Ectodermal cell (in vitro differentiated cells): ENCODE results near the gene PCDH1.

ENCODE experiments used
- H3K27ac ChIP-seq: 2 replicates; pipeline ENCODE4 v1.7.0; 2013; ENCODE audit warnings: mild to moderate bottlenecking, low read depth, low read length; ENCODE audit not compliant: insufficient read depth, poor library complexity, severe bottlenecking
- H3K27me3 ChIP-seq: 2 replicates; pipeline ENCODE4 v1.7.0; 2013; ENCODE audit warnings: mild to moderate bottlenecking, low read length; ENCODE audit not compliant: insufficient read depth, control insufficient read depth, poor library complexity, severe bottlenecking
- H3K36me3 ChIP-seq: one replicate; pipeline ENCODE4 v1.7.0; 2013; ENCODE audit warnings: low read length; ENCODE audit not compliant: control insufficient read depth, insufficient read depth
- H3K4me1 ChIP-seq: one replicate; pipeline ENCODE4 v1.7.0; 2013; ENCODE audit warnings: low read length; ENCODE audit not compliant: control insufficient read depth, insufficient read depth
- H3K4me3 ChIP-seq: 2 replicates; pipeline ENCODE4 v1.7.0; 2013; ENCODE audit warnings: low read depth, low read length, control low read depth; ENCODE audit not compliant: insufficient read depth
- H3K9me3 ChIP-seq: 2 replicates; pipeline ENCODE4 v1.7.0; 2013; ENCODE audit warnings: mild to moderate bottlenecking, low read length, moderate library complexity; ENCODE audit not compliant: control insufficient read depth
- WGBS, 2 experiments: methylation state at CpG; one replicate each; pipeline ENCODE4 v1.1.7; 2013; ENCODE audit warnings: missing lambda C conversion rate in 2 of 2; 5-methylcytosine and 5-hydroxymethylcytosine counted together

The PCDH1 gene

GRCh38 chr5:141867139-141867538 is 11.1 kb downstream of the PCDH1 start:
- Histone ChIP-seq H3K4me3 (no peak overlapping the region), H3K9me3 (no peaks in the 10 kb centered on the region), H3K36me3 (peaks cover 7% of the 10 kb centered on the region), H3K27me3 (no peaks in the 10 kb centered on the region), H3K27ac (no peak overlapping the region), H3K4me1 (peaks cover 9% of the 10 kb centered on the region)
- 94 to 99% methylated on average over 4 to 5 of the region's 5 CpGs for WGBS, 2 experiments

DNA sequence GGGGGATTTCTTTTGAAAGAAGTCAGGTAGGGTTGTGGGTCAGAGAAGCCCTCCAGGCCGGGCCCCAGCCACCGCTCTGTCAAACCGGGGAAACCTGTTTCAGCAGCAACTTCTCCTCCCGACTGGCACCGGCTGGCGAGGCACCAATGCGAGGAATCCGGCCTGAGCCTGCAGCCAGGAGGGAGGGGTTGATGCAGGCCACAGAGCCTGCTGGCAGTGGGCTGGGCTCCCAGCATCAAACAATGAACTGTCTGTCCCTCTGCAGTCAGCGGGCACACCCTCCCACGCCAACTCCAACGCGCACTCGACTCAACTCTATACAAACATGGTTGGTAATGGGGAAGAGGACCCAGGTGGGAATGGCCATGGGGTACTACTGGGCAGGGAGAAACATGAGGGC is 12.1 kb downstream of the PCDH1 start:
- Histone ChIP-seq H3K4me3 (no peak overlapping the region), H3K9me3 (no peaks in the 10 kb centered on the region), H3K36me3 (peaks cover 7% of the 10 kb centered on the region), H3K27ac (no peak overlapping the region), H3K4me1 (peaks cover 8% of the 10 kb centered on the region), H3K27me3 (no peaks in the 10 kb centered on the region)
- 94 to 95% methylated on average over 13 of the region's 13 CpGs for WGBS, 2 experiments

- 94 to 97% methylated on average over 2 of the region's 2 CpGs for WGBS, 2 experiments
- Histone ChIP-seq H3K27ac (no peak overlapping the region), H3K9me3 (no peaks in the 10 kb centered on the region), H3K27me3 (no peaks in the 10 kb centered on the region), H3K36me3 (peaks cover 7% of the 10 kb centered on the region), H3K4me3 (no peak overlapping the region), H3K4me1 (peaks cover 5% of the 10 kb centered on the region)
Measured at GRCh38 chr5:141865406-141865805, 12.8 kb downstream of the PCDH1 start.

DNA sequence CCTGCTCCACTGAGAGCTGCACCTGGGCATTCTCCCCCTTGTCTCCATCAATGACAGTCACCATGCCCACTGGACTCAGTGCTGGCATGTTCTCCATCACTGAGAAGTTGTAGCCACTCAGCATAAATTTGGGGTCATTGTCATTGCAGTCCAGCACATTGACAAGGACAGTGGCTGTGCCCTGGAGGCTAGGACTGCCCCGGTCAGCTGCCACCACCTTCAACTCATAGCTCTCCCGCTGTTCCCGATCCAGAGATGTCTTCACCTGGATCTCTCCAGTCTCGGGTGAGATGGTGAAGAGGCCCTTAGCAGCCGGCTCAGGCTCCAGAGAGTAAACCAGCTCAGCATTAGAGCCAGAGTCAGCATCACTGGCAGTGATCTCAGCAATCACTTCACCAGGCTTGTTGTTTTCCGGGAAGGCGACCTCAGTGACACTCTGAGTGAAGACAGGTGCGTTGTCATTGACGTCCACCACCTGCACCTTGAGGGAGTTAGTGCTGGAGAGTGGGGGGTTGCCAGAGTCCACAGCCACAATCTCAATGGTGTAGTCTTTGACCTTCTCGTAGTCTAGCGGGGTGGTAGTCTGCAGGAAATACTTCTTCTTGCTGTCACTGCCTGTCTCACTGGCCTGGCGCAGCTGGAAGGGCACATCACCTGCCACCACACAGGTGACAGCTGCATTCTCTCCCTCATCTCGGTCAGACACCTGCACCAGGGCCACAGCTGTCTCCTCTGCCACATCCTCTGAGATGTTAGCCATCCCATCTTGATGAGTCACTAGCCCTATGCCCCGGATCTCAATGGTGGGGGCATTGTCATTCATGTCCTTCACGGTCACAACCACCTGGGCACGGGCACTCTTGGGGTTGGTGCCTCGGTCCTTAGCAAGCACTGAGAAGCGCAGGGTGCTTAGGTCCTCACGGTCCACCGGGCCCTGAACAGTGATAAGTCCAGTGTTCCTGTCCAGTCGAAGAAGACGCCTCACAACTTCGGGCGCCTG is 13.5 kb downstream of the PCDH1 start:
- Histone ChIP-seq H3K4me1 (no peaks in the 10 kb centered on the region), H3K27me3 (no peaks in the 10 kb centered on the region), H3K4me3 (no peak overlapping the region), H3K9me3 (no peaks in the 10 kb centered on the region), H3K27ac (no peak overlapping the region), H3K36me3 (peaks cover 7% of the 10 kb centered on the region)
- 95% methylated on average over 24 of the region's 24 CpGs for WGBS, 2 experiments

DNA sequence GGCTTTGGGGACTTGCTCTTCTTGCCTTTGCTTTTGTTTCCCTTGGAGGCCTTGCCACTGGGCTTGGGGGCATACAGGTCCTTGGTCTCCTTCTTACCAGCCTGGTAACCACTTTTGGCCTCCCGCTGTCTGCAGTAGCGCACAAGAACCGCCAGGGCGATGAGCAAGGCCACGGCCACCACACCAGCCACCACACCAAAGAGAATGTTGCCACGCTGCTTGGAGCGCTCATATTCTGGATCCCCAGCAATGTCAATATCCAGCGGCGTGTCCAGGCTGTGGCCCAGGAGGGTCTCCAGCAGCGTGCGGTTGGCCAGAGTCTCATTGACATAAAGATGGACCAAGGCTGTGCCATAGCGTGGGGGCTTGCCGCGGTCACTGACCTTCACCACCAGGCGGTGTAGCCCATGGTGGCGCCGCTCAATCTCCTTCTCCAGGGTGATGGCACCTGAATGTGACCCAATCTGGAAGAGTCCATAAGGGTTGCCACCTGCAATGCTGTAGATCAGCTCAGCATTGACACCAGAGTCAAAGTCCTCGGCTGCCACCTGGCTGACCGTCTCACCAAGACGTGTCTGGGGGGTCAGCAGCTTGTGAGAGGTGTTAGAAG is 14.5 kb downstream of the PCDH1 start:
- no peaks in the 10 kb centered on the region for H3K27me3 ChIP-seq
- 96 to 97% methylated on average over 20 of the region's 20 CpGs for WGBS, 2 experiments
- peaks cover 7% of the 10 kb centered on the region for H3K4me1 ChIP-seq
- peaks cover 7% of the 10 kb centered on the region for H3K36me3 ChIP-seq
- no peaks in the 10 kb centered on the region for H3K9me3 ChIP-seq
- H3K4me3 ChIP-seq = no peak overlapping the region
- no peak overlapping the region for H3K27ac ChIP-seq

DNA sequence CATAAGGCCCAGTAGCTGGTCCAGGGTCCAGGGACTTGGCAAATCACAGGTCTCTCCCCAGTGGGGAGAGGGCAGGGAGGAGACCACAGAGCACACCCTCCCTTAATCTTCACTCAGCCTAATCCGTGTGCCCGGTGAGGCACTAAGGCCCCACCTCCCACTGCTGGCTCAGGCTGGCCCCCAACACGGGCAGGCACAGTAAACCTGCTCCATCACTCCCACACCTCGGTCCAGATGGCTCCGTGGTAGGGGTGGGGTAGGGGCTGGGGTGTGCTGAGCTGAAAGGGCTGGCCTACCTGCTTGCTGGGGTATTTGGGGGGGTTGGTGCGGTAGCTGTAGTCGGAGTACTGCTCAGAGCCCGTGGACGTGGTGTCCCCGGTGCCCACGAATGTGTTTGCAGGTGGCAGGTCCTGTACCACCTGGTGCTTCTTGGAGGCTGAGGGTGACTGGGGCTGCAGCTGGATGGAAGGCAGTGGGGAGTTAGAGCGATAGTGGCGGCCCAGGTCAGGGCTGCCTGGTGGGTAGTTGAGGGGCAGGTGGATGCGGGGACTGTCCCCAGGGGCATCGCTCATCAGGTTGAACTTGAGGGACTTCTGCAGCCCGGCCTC is 15.2 kb downstream of the PCDH1 start:
- no peaks in the 10 kb centered on the region for H3K9me3 ChIP-seq
- no peaks in the 10 kb centered on the region for H3K27me3 ChIP-seq
- H3K4me1 ChIP-seq = peaks cover 13% of the 10 kb centered on the region
- H3K4me3 ChIP-seq = no peak overlapping the region
- no peak overlapping the region for H3K27ac ChIP-seq
- 94 to 95% methylated on average over 16 of the region's 16 CpGs for WGBS, 2 experiments
- peaks cover 5% of the 10 kb centered on the region for H3K36me3 ChIP-seq

DNA sequence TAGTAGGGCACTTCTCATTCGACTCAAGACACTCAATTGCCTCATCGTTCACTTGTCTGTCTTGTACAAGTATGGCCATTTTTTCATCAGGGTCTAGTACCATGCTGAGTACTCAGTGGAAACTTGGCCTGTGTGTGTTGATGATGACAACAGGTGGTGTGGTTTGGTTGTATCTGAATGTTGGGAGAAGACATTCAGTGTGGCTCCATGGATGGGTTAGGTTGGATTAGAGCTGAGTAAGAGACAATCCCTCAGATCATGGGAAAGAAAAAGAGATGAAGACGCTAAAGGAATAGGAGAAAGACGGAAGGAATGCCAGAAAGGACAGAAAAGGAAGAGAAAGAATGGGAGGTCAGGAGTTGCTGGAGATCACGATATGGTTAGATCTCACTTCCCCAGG is 17.0 kb downstream of the PCDH1 start:
- Histone ChIP-seq H3K4me3 (no peak overlapping the region), H3K27me3 (no peaks in the 10 kb centered on the region), H3K9me3 (no peaks in the 10 kb centered on the region), H3K4me1 (peaks cover 21% of the 10 kb centered on the region), H3K27ac (no peak overlapping the region), H3K36me3 (peaks cover 5% of the 10 kb centered on the region)
- WGBS, 2 experiments = 93% methylated on average over 5 of the region's 5 CpGs

GRCh38 chr5:141858079-141858765 is 20.0 kb downstream of the PCDH1 start:
- no peak overlapping the region for H3K4me3 ChIP-seq
- 29 to 31% methylated on average over 4 to 5 of the region's 5 CpGs for WGBS, 2 experiments
- no peaks in the 10 kb centered on the region for H3K9me3 ChIP-seq
- no peaks in the 10 kb centered on the region for H3K27me3 ChIP-seq
- H3K36me3 ChIP-seq = no peaks in the 10 kb centered on the region
- H3K27ac ChIP-seq = no peak overlapping the region
- peaks cover 25% of the 10 kb centered on the region for H3K4me1 ChIP-seq

GRCh38 chr5:141857226-141857625 is 21.0 kb downstream of the PCDH1 start:
- H3K27ac ChIP-seq = no peak overlapping the region
- no peaks in the 10 kb centered on the region for H3K9me3 ChIP-seq
- 94 to 97% methylated on average over 12 of the region's 12 CpGs for WGBS, 2 experiments
- no peak overlapping the region for H3K4me3 ChIP-seq
- H3K4me1 ChIP-seq = peaks cover 25% of the 10 kb centered on the region
- no peaks in the 10 kb centered on the region for H3K36me3 ChIP-seq
- H3K27me3 ChIP-seq = no peaks in the 10 kb centered on the region
